ENCODE data around the gene SNED1. TPM values are rescaled to one million over a fixed set of nuclear protein-coding genes. Genes with fewer than 3 reads are reported as not detected.

Gene SNED1
- total RNA-seq, 1 experiment from 2014 or later, result 22.0 TPM

- peaks cover 11% of the 10 kb centered on the region for H3K27me3 Mint-ChIP-seq (ENCODE audit: insufficient read depth, unreplicated experiment)
- no TSS peak for BruUV-seq (replicated peaks)
- H3K27ac Mint-ChIP-seq (ENCODE audit: low read depth, unreplicated experiment), result peak overlapping the region; percentile 54
- POLR2A ChIA-PET, result no interaction called here
- no peaks in the 10 kb centered on the region for H3K36me3 Mint-ChIP-seq (ENCODE audit: insufficient read depth, unreplicated experiment)
- CTCF ChIA-PET, result no interaction called here
- TF ChIP-seq CTCF (IDR thresholded peaks at IDR 0.05; ENCODE audit: unreplicated experiment), result no peak
- H3K4me1 Mint-ChIP-seq (ENCODE audit: insufficient read depth, unreplicated experiment), result no peaks in the 10 kb centered on the region
- H3K4me3 Mint-ChIP-seq (ENCODE audit: unreplicated experiment), result no peak overlapping the region
- intact Hi-C loops (cut with micrococcal nuclease), result no loop called here
- DNase-seq (ENCODE audit: unreplicated experiment), result no peak
- no peaks in the 10 kb centered on the region for H3K9me3 Mint-ChIP-seq (ENCODE audit: unreplicated experiment)
These were observed 39.0 kb upstream of the SNED1 start for GRCh38 chr2:240959214-240959940.

GRCh38 chr2:240959941-240960308 lies 38.5 kb upstream of the SNED1 start:
- ChIA-PET CTCF (no interaction called here), POLR2A (no interaction called here)
- no peak for DNase-seq (ENCODE audit: unreplicated experiment)
- intact Hi-C loops (cut with micrococcal nuclease), result no loop called here
- no peak overlapping the region for H3K4me3 Mint-ChIP-seq (ENCODE audit: unreplicated experiment)
- H3K9me3 Mint-ChIP-seq (ENCODE audit: unreplicated experiment), result no peaks in the 10 kb centered on the region
- H3K27me3 Mint-ChIP-seq (ENCODE audit: insufficient read depth, unreplicated experiment), result peaks cover 11% of the 10 kb centered on the region
- no peak for TF ChIP-seq CTCF (IDR thresholded peaks at IDR 0.05; ENCODE audit: unreplicated experiment)
- no peaks in the 10 kb centered on the region for H3K36me3 Mint-ChIP-seq (ENCODE audit: insufficient read depth, unreplicated experiment)
- BruUV-seq (replicated peaks), result no TSS peak
- no peaks in the 10 kb centered on the region for H3K4me1 Mint-ChIP-seq (ENCODE audit: insufficient read depth, unreplicated experiment)
- H3K27ac Mint-ChIP-seq (ENCODE audit: low read depth, unreplicated experiment), result no peak overlapping the region

GRCh38 chr2:240960309-240960970 lies 38.0 kb upstream of the SNED1 start:
- Mint-ChIP-seq H3K9me3 (ENCODE audit: unreplicated experiment) (no peaks in the 10 kb centered on the region), H3K36me3 (ENCODE audit: insufficient read depth, unreplicated experiment) (no peaks in the 10 kb centered on the region), H3K27ac (ENCODE audit: low read depth, unreplicated experiment) (no peak overlapping the region), H3K4me3 (ENCODE audit: unreplicated experiment) (no peak overlapping the region), H3K27me3 (ENCODE audit: insufficient read depth, unreplicated experiment) (peaks cover 11% of the 10 kb centered on the region), H3K4me1 (ENCODE audit: insufficient read depth, unreplicated experiment) (no peaks in the 10 kb centered on the region)
- peak; percentile 72 for DNase-seq (ENCODE audit: unreplicated experiment)
- intact Hi-C loops (cut with micrococcal nuclease), result no loop called here
- TF ChIP-seq CTCF (IDR thresholded peaks at IDR 0.05; ENCODE audit: unreplicated experiment), result no peak
- ChIA-PET CTCF (interaction anchor here (0.6 kb wide), 1 partner anchor 788 kb away, joined by 3 read pairs; no protein-coding TSS in a partner anchor), POLR2A (no interaction called here)
- no TSS peak for BruUV-seq (replicated peaks)

GRCh38 chr2:240960971-240961876 lies 37.2 kb upstream of the SNED1 start:
- no peak for TF ChIP-seq CTCF (IDR thresholded peaks at IDR 0.05; ENCODE audit: unreplicated experiment)
- H3K9me3 Mint-ChIP-seq (ENCODE audit: unreplicated experiment), result no peaks in the 10 kb centered on the region
- no TSS peak for BruUV-seq (replicated peaks)
- H3K27me3 Mint-ChIP-seq (ENCODE audit: insufficient read depth, unreplicated experiment), result peaks cover 10% of the 10 kb centered on the region
- H3K27ac Mint-ChIP-seq (ENCODE audit: low read depth, unreplicated experiment), result no peak overlapping the region
- intact Hi-C loops (cut with micrococcal nuclease), result no loop called here
- POLR2A ChIA-PET, result no interaction called here
- H3K36me3 Mint-ChIP-seq (ENCODE audit: insufficient read depth, unreplicated experiment), result no peaks in the 10 kb centered on the region
- DNase-seq (ENCODE audit: unreplicated experiment), result no peak
- no peaks in the 10 kb centered on the region for H3K4me1 Mint-ChIP-seq (ENCODE audit: insufficient read depth, unreplicated experiment)
- CTCF ChIA-PET, result interaction anchor here (0.6 kb wide), 1 partner anchor 789 kb away, joined by 3 read pairs; no protein-coding TSS in a partner anchor
- H3K4me3 Mint-ChIP-seq (ENCODE audit: unreplicated experiment), result no peak overlapping the region

Measured in MCF 10A (cell line).